ENCODE measurements around the gene TRIML2. TPM values are rescaled to one million over a fixed set of nuclear protein-coding genes. Genes with fewer than 3 reads are reported as not detected.

Gene TRIML2
- total and polyA plus RNA-seq, 9 of the 15 experiments (the other 6 are each of a cell fraction or from before 2014, with no cell fraction given) = 0.03 to 0.16 TPM; not detected in 7

DNA sequence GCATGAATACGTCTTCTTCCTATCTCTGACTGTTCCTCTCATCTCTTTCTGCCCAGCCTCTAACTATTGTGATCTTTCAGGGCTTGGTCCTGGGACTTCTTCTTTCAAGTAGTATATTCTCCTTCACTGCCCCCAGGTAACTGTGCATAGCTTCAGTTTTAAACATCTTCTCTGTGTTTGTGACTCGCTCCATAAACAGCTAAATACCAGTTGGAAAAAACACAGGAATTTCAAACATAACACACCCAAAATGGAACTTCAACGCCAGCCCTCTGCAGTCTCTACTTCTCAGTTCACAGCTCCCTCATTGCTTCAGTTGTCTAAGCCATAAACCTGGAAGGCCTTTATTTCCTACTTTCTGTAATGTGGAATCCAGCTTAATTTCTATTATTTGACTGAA is 16.6 kb downstream of the TRIML2 start (continued):
- TF ChIP-seq, protein P1, sequence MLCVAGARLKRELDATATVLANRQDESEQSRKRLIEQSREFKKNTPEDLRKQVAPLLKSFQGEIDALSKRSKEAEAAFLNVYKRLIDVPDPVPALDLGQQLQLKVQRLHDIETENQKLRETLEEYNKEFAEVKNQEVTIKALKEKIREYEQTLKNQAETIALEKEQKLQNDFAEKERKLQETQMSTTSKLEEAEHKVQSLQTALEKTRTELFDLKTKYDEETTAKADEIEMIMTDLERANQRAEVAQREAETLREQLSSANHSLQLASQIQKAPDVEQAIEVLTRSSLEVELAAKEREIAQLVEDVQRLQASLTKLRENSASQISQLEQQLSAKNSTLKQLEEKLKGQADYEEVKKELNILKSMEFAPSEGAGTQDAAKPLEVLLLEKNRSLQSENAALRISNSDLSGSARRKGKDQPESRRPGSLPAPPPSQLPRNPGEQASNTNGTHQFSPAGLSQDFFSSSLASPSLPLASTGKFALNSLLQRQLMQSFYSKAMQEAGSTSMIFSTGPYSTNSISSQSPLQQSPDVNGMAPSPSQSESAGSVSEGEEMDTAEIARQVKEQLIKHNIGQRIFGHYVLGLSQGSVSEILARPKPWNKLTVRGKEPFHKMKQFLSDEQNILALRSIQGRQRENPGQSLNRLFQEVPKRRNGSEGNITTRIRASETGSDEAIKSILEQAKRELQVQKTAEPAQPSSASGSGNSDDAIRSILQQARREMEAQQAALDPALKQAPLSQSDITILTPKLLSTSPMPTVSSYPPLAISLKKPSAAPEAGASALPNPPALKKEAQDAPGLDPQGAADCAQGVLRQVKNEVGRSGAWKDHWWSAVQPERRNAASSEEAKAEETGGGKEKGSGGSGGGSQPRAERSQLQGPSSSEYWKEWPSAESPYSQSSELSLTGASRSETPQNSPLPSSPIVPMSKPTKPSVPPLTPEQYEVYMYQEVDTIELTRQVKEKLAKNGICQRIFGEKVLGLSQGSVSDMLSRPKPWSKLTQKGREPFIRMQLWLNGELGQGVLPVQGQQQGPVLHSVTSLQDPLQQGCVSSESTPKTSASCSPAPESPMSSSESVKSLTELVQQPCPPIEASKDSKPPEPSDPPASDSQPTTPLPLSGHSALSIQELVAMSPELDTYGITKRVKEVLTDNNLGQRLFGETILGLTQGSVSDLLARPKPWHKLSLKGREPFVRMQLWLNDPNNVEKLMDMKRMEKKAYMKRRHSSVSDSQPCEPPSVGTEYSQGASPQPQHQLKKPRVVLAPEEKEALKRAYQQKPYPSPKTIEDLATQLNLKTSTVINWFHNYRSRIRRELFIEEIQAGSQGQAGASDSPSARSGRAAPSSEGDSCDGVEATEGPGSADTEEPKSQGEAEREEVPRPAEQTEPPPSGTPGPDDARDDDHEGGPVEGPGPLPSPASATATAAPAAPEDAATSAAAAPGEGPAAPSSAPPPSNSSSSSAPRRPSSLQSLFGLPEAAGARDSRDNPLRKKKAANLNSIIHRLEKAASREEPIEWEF (CRISPR knock-in tag; IDR thresholded peaks at IDR 0.05) = no peak
- no peak for TF ChIP-seq ZNF445 (CRISPR knock-in tag; IDR thresholded peaks at IDR 0.05; ENCODE audit: low read depth)
- no peak for TF ChIP-seq CHD4 (IDR thresholded peaks at IDR 0.05; ENCODE audit: insufficient read depth, insufficient replicate concordance, low read depth, low read length, poor library complexity, severe bottlenecking)
- TF ChIP-seq ZNF133 (CRISPR knock-in tag; IDR thresholded peaks at IDR 0.05) = no peak
- TF ChIP-seq SFPQ (IDR thresholded peaks at IDR 0.05; ENCODE audit: low read depth, low read length) = no peak
